ENCODE data around the gene ALK. TPM values are rescaled to one million over a fixed set of nuclear protein-coding genes. Genes with fewer than 3 reads are reported as not detected.

ALK gene
- total RNA-seq, 1 donor from 2014 or later = 1.0 TPM

GRCh38 chr2:29260142-29260772 lies 661.1 kb downstream of the ALK start:
- no peak for DNase-seq (ENCODE audit: low spot score)

GRCh38 chr2:29259221-29259620 lies 662.2 kb downstream of the ALK start:
- no peak for DNase-seq (ENCODE audit: low spot score)

- DNase-seq (ENCODE audit: low spot score) = peak; percentile 14
These were observed 666.4 kb downstream of the ALK start for GRCh38 chr2:29255004-29255403.

- peak; percentile 22 for DNase-seq (ENCODE audit: low spot score)
These were observed 667.7 kb downstream of the ALK start for GRCh38 chr2:29253495-29254275.

GRCh38 chr2:29253026-29253425 lies 668.4 kb downstream of the ALK start:
- DNase-seq (ENCODE audit: low spot score) = no peak

- peak; percentile 86 for DNase-seq (ENCODE audit: low spot score)
These were observed 670.0 kb downstream of the ALK start for GRCh38 chr2:29251406-29251805.

GRCh38 chr2:29250977-29251376 lies 670.4 kb downstream of the ALK start:
- DNase-seq (ENCODE audit: low spot score) = peak; percentile 83

- DNase-seq (ENCODE audit: low spot score) = no peak
These were observed 671.6 kb downstream of the ALK start for GRCh38 chr2:29249666-29250253.

GRCh38 chr2:29247336-29247914 lies 674.0 kb downstream of the ALK start:
- peak; percentile 59 for DNase-seq (ENCODE audit: low spot score)

- peak; percentile 76 for DNase-seq (ENCODE audit: low spot score)
These were observed 674.7 kb downstream of the ALK start for GRCh38 chr2:29246383-29247300.

- peak; percentile 39 for DNase-seq (ENCODE audit: low spot score)
These were observed 675.5 kb downstream of the ALK start for GRCh38 chr2:29245742-29246382.

GRCh38 chr2:29245035-29245741 lies 676.2 kb downstream of the ALK start:
- peak; percentile 9 for DNase-seq (ENCODE audit: low spot score)

GRCh38 chr2:29242621-29243375 lies 678.6 kb downstream of the ALK start:
- DNase-seq (ENCODE audit: low spot score) = peak; percentile 79

GRCh38 chr2:29241955-29242565 lies 679.3 kb downstream of the ALK start:
- peak; percentile 80 for DNase-seq (ENCODE audit: low spot score)

GRCh38 chr2:29241341-29241740 lies 680.0 kb downstream of the ALK start:
- DNase-seq (ENCODE audit: low spot score) = no peak

- DNase-seq (ENCODE audit: low spot score) = peak; percentile 45
These were observed 680.8 kb downstream of the ALK start for GRCh38 chr2:29240601-29241000.

GRCh38 chr2:29239209-29239960 lies 682.0 kb downstream of the ALK start:
- DNase-seq (ENCODE audit: low spot score) = no peak

- no peak for DNase-seq (ENCODE audit: low spot score)
These were observed 682.9 kb downstream of the ALK start for GRCh38 chr2:29238497-29238896.
